ENCODE data around the gene KCNK7.
"Not testable (repeated sequence)": the region's sequence is repeated elsewhere in the genome, so short reads cannot be mapped to it uniquely, and the experiment has no call there.

The KCNK7 gene

DNA sequence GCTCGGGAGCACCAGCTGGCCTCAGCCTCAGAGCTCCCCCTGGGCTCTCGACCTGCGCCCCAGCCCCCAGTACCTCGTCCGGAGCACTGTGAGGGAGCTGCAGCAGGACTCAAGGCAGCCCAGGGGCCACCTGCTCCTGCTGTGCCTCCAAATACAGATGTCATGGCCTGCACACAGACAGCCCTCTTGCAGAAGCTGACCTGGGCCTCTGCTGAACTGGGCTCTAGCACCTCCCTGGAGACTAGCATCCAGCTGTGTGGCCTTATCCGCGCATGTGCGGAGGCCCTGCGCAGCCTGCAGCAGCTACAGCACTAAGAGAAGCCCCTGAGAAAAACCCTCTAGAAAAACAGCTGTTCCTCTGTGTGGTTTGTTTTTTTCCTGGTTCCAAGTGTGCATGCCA is 24.2 kb downstream of the KCNK7 start:
- DNase-seq, result no peak

DNA sequence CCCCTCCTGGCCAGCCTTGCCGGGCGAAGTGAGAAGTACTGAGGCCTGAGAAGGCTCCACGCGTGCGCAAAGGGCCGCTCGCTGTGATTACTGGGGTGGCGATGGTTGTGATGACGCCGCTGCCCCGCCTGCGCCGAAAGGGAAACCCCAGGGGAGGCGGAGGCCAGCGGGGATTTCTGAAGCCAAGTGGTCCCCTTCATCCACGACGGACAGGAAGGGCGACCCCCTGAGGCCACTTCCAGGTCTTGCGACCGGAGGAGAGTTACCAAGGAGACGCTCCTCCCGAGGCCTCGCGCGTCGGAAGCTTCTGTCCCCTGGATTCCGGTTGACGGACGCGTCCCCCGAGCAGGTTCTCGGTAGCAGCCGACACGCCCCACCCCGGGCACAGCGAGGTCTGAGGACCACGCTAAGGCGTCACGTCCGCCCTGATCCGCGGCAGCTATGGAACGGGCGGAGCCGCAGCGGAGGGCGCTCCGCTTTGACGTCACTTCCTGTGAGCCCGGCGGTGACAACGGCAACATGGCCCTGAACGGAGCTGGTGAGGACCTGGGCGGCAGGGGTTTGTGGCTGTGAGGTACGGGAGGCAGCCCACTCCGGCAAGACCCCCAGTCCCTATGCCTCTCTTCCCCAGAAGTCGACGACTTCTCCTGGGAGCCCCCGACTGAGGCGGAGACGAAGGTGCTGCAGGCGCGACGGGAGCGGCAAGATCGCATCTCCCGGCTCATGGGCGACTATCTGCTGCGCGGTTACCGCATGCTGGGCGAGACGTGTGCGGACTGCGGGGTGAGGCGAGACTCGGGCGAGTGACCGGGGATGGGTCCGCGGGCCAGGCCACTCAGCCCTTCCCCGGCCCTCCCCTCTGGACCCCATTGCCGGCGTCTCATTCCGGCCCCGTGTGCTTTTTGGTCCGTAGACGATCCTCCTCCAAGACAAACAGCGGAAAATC is 25.4 kb downstream of the KCNK7 start, which contains the start of gene ZNRD2:
Gene ZNRD2, plus strand, starts transcription at position 505 of the 946 bp plus-strand sequence. Its CDS starts 15 bp downstream, at position 520.
- DNase-seq, result peak; percentile 85

DNA sequence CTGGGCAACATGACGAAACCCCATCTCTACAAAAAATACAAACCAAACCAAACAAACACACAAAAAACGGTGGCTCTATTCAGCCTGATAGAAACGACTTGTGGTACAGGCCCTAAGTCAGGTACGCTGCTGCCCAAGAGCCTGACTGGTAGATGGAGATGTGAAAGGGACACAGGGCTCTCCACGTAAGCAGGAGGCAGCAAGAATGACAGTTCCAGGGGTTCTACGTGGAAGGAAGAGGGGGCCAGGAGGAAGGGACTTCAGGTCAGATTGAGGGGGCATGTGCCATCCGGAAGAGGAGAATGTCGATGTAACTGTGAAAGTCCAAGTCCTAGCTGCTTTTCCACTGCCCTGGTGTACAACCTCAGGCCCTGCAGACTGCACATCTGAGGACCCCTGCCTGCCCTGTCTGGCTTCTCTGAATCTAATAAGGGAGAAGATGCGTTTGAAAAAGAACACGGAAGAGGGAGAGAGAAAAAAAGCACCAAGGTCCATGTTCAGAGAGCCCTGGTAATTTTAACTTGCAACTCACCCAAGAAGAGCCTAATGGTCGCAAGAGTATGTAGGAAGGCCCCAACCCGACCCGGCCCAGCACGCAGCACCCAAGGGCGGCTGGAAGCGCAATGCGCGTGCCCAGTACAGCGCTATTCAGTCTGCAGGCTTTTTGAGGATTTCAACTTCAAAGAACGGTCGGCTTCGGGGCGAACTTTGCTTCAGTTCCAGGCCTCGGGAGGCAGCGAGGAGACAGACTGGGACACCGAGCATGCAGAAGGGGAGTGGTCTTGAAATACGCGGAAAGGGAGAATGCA is 26.2 kb downstream of the KCNK7 start:
- DNase-seq, result no peak

DNA sequence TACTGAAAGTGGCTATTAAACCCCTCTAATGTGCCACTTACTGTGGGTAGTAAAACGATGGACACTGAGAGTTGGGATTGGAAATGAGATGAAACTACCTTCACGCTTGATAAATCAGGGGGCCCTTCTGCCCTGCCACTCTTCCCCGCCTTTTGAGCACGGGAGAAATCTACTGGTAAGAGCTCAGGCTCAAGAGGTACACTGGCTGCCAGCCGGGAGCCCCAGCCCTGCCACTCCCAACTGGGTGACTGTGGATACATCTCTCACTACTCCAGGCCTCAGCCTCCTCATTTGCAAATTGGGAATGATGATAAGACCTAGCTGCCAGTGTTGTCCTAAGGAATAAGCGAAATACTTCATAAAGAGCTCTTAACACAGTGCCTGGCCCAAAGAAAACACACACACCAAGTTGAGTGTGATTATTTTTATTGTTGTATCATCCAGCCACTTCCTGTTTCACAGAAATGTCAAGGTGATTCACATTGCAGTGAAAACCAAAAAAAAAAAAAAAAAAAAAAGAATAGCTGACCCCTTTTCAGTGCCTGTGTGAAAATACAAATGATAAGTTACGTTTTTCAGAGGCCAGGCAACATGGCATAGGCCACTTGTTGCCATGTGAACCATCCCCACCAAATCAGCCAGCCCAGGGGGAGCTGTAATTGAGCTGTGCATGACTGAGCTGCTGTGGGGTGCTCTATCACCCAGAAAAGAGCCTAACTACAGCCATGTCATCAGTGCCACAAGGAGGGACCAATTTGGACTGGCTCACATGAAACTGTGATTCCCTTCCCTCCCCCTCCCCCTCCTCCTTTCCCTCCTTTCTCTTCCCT is 29.8 kb downstream of the KCNK7 start:
- DNase-seq, result no peak

DNA sequence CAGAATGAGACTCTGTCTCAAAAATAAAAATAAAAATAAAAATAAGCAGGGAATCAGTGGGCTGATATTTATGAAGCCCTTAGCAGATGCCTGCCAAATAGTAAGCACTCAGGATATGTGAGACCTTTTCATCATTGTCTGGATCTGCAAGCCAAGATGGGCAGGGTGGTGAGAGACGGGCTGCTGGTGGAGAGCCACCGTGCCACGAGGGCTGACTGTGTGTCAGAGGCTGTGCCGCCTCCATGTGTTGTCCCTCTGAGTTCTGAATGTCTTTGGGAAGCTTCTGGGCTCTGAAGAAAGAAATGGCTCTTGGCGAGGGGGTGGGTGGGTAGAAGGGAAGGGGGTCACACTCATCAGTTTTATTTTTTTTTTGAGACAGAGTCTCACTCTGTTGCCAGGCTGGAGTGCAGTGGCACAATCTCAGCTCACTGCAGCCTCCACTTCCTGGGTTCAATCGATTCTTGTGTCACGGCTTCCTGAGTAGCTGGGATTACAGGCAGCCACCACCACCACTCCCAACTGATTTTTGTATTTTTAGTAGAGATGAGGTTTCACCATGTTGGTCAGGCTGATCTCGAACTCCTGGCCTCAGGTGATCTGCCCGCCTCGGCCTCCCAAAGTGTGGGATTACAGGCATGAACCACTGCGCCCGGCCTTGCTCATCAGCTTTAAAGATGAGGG is 30.6 kb downstream of the KCNK7 start:
- not testable (repeated sequence) for DNase-seq

DNA sequence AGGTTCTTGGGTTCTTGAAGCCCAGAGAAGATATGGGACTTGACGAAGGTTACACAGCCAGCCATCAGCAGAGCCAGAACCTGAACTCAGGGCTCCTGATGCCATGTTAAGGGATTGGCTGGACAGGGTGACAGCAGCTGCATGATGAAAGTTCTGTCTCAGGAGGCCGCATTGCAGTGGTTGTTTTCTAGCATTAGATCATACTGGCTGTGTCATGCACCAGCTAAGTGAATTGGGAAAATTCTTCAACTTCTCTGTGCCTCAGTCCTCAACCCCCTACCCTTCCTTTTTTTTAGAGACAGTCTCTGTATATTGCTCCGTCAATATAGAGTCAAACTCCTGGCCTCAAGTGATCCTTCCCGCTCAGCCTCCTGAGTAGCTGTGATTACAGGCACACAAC is 32.0 kb downstream of the KCNK7 start:
- DNase-seq, result no peak

DNA sequence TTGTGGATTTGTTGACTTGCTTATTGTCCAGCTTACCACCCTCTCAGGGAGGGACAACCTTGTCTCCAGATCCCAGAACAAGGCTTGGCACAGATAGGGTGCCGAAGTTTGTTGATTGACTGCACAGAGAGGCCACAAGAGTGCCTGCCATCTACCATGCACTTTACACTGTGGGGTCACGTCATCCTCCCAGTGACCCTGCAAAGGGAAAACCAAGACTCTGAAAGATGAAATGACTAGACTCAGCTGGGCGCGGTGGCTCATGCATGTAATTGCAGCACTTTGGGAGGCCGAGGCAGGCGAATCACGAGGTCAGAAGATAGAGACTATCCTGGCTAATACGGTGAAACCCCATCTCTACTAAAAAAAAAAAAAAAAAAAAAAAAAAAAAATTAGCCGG is 32.8 kb downstream of the KCNK7 start:
- no peak for DNase-seq

DNA sequence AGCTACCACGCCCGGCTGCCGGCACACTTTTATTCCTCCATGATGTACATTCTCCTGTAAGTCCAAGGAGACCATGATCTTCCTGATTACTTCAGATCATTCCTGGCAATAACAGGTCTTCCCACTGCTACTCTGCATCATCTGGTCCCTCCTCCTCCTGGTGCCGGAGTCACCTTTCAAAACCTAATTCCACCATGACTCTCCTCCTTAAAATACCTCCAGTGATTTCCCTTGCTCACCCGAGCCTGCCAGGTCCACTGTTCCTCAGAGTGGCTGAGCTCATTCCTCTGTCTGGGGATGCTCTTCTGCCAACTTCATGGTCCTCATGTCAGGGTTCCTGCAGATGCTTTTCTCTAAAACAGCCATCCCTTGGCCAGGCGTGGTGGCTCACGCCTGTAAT is 33.6 kb downstream of the KCNK7 start:
- no peak for DNase-seq

DNA sequence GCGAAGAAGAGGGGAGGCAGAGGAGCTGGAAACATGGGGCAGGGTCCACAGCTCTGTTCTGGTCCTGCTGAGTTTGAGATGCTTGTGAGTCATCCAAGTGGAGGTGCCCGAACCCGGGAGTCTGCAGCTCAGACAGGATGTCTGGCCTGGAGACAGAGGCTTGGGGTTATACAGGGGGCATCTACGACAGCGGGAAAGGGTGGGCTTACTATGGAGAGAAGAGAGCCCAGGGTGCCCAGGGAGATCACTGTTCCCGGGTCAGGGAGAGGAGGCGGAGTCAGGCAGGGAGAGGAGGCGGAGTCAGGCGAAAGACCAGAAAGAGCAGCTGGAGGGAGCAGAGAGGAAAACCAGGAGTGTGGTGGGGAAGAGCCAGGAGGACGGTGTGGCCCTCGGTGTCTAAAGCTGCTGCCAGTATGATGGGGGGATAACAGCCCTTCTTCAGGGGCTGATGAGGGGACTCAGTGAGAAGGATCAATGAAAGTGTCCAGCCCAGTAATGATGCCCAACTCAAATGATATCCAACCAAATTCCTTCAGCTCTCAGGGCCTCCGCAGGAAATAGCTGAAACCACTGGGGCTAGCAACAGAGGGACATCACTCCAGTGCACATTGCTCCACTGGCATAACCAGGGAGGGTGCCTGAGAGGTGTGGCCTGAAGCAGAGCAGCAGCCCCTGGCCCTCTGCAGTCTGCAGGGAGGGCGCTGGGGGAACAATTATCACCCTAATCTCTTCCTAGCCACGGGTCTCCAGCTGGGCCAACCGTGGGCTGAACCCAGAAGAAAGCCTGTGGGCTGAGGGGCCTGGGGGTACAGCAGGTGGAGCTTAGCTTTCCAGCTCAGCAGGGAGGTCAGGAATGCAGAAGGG is 34.8 kb downstream of the KCNK7 start:
- DNase-seq, result peak; percentile 59

DNA sequence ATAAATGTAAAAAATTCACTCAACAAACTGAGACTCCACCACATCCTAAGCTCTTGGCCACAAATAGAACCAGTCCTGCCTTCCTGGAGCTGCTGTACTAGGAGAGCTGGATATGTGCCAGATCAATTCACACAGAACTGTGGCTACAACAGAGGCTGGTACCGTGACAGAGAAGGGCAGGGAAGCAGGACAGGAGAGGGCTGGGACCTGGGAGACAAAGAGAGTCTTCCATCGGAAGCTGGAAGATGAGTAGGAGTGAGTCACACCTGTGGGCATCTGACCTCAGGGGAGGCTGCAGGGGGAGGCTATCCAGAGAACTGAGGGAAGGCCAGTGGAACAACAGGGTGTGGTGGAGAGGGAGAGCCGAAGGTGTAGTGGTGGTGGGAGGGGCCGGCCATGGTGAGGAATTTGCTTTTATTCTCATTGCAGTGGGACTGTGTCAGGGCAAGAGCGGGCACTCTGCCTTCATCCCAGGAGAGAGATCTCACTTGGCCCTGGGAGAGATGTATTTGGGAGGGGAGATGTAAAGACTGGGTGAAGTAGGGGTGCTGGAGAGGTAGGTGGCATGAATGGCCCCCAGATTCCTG is 35.6 kb downstream of the KCNK7 start:
- DNase-seq, result peak; percentile 45

DNA sequence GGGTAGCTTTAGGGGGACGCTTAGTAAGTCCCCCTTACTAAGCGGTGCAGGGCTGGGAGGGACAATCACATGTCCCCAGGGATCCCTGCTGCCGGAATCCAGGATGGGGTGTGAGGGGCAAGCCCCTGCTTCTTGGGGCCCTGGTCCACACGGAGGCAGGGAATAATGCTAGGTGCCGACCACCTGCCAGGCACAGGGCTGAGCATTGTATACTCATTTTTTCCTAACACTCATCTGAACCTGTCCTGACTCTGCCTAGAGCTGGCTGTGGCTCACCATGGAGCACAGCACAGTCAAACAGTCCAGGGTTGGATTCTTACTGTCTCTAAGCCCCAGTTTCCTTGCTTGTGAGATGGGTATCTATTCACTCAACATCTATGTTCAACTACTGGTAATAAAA is 36.1 kb downstream of the KCNK7 start:
- DNase-seq, result no peak

DNA sequence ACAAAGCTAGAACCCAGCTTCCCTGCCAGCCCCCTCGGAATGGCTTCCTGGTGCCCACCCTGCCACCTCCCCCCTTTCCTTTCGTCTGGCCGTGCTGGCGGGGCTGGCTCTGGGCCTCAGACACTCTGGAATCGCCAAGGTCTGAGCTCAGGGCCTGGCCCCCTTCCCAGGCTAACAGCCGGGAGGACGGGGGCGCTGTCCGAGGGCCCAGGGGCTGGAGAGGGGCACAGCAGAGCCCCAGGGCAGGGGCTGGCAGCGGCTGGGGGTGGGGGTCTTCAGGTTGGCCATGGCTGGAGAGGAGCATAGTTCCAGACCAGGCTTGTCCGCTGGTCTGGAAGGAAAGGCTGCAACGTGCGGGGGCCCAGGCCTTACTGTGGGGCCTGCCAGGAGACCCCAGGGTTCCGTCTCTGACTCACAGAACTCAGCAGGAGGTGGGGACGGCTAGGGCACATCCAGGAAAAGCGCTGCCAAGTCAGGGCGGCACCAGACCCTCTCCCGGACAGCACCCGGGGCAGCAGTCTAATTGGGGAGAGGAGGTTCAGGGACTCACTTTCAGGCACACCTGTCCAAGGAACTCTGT is 36.6 kb downstream of the KCNK7 start:
- DNase-seq, result no peak

DNA sequence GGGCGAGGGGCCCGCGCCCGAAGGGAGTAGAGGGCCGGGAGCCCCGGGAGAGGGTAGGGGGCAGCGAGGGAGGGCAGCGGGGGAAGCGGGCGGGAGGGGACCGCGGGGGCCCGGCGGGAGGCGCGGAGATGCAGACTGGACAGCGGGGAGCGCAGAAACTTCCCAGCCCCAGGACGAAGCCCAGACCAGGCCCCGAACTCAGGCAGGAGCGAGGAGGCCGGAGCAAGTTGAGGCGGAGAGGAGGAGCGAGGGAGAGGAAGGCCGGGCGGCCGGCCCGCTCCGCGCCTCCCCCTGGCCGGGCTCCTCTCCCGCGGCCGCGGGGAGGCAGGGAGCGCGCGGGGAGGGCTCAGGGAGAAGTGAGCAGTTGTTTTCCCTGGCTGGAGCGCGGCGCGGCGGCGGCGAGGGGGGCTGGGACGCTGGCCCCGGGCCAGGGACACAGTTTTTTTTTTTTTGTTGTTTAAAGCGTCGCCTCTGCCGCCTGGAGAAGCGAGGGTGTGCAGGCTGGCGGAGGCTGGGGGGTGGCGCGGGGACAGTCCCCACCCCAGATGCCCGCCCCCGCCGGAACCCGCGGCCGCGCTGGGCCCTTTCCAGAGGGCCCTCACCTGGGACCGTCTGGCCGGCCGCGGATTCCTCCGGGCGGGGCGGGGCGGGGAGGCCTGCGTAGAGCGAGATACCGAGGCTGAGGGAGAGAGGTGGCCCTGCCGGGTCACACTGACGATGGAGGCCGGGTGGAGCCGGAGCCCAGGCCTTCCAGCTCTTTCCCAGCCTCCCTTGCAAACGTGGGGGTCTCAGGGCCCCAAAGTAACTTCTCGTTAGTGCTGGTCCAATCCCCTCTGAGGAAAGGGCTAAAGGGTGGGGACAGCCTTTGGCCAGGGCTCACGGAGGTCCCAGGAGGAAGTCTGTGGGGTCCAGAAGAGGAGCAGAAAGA is 37.3 kb downstream of the KCNK7 start, which contains the start of gene LTBP3:
Gene LTBP3, minus strand, starts transcription at position 358 of the 928 bp plus-strand sequence. CDS start 400 bp downstream, outside the sequence.
- no peak for DNase-seq

DNA sequence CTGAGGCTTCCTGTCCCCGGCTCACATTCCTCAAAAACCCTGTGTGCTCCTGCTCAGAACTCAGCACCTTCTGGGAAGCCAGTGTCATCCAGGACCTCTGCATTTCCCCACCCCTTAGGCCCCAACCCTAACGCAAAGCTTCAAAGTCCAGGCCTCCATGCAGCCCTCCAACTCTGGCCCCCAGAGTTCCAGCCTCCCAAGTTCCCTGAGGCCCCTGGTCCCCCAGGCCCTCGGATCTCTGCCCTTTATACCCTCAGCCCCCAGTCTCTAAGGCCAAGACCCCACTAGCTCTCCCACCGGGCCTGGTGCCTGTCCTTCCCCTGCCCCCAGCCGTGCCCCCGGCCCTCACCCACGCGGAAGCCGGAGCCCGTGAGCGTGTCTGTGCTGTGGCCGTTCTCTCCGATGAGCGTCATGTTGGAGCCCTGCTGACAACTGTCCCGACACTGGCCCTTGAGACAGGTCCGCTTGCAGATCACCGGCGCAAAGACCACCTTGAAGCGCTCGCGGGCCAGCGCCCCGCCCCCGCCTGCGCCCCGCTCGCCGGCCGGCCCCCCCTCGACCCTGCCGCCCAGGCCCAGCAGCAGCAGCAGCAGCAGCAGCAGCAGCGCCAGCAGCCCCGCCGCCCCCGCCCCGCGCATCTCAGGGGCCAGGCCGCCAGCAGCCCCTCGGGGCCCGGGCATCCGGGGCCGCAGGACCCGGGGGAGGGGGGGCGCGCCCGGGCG is 38.2 kb downstream of the KCNK7 start:
- DNase-seq, result no peak

DNA sequence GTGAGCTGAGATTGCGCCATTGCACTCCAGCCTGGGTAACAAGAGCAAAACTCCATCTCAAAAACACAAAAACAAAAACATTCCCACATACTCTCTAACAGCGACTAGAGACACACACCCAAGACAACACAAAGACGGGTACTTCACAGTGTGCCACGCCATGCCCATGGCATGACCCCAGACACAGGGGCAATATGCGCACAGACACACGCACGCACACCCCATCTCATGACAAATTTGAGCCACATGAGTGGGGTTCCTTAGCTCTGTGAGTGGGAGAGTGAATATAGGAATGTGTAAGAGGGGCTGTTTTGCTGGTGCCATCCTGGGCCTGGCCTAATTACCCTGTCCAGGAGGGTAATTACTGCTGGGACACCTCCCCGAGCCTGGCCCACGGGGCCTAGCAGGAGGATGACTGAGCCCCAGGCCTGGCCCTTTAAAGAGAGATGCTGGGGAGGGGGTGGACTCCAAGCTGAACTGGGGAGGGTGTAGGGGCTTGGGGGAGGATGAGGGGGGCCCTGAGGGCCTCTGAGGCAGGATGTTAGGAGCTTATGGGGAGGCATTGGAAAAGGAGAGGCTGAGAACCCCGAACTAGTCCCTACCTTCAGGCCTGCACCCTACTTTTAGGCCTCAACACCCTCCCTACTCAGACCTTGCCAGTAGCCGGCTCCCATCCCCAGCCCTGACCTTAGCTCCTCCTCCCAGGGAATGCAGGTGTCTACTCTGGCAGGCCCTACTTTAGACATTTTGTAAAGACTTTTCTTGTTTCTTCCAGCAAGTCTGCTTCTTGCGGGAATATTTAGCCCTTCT is 38.9 kb downstream of the KCNK7 start:
- no peak for DNase-seq

DNA sequence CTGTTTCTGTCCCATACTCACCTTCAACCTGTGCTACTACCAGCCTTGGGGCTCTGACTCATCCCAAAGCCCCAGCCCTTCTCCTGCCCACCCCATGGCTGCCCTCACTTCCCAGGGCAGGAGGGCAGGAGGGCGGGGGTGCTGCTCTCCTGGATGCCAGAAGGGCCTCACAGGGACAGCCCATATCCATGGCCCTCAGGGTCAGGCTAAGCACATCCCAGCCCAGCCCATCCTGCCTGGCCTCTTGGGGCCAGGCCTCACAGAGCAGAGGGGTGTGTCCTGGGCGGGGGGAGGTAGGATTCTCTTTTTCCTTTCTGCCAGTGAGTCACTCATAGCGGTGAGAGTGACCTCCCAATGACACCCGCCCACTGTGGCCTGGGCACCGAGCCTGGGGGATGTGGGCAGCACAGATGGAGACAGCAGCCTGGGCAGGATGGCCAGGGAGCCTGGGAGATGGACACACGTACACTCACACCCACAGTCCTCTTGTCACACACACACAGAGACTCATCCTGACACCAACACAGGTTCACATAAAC is 39.8 kb downstream of the KCNK7 start:
- no peak for DNase-seq

DNA sequence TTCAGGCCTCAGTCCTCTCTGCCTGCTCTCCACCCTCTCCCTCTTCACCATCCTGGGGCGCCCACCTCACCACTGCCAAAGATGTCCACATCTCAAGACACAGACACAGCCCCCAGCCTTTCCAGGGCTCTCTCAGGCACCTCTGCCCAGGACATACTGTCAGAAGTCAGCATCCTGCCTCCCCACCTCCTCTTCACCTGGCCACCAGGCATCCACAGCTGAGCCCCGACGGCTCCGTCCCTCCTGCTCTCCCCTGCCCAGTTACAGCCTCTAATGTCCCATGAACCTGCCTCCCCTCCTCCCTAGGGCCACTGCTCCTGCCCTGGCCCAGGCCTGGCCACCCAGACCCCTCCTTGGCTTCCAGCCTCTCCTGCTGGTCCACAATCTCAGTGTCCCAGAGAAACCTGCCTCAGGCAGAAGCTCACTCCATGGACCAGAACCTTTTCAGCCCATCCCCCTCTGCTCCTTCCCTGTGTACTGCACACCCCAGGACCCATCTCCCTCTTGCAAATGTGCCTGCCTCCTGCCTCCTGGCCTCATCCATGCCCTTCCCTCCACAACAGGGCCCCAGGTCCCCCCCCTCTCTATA is 40.7 kb downstream of the KCNK7 start:
- no peak for DNase-seq

Measured in SHP77 treated with DMSO at 0.1 percent for 48 hours (cell line).